Stimulated activated CD8-positive, alpha-beta memory T cell treated with anti-CD3 and anti-CD28 coated beads, Interleukin-2, amount 100 ng/mL, for 48 hours (primary cell): Measurements from ENCODE around the gene KCNJ15.

Experiments used
- DNase-seq, 2 donors: peaks; one replicate each; pipeline ENCODE4 v3.0.0-alpha.2; 2020; ENCODE audit warnings: low read depth in 2 of 2

KCNJ15 gene

GRCh38 chr21:38325731-38326420 lies 69.1 kb downstream of the KCNJ15 start:
- no peak for DNase-seq

- DNase-seq: no peak
These were observed 69.6 kb downstream of the KCNJ15 start for GRCh38 chr21:38326429-38326828.

- no peak for DNase-seq
These were observed 70.1 kb downstream of the KCNJ15 start for GRCh38 chr21:38326899-38327298.

- DNase-seq: no peak
These were observed 71.2 kb downstream of the KCNJ15 start for GRCh38 chr21:38327984-38328383.

- no peak for DNase-seq
These were observed 72.4 kb downstream of the KCNJ15 start for GRCh38 chr21:38329162-38329561.

- no peak for DNase-seq
These were observed 73.9 kb downstream of the KCNJ15 start for GRCh38 chr21:38330666-38331065.

GRCh38 chr21:38333301-38334272 lies 76.8 kb downstream of the KCNJ15 start:
- no peak for DNase-seq

GRCh38 chr21:38334866-38335265 lies 78.1 kb downstream of the KCNJ15 start:
- no peak for DNase-seq

GRCh38 chr21:38337793-38338192 lies 81.0 kb downstream of the KCNJ15 start:
- DNase-seq: no peak

- no peak for DNase-seq
These were observed 83.3 kb downstream of the KCNJ15 start for GRCh38 chr21:38340131-38340530.

- no peak for DNase-seq
These were observed 84.8 kb downstream of the KCNJ15 start for GRCh38 chr21:38341546-38342012.

GRCh38 chr21:38342739-38343138 lies 85.9 kb downstream of the KCNJ15 start:
- DNase-seq: no peak

- DNase-seq: no peak
These were observed 86.9 kb downstream of the KCNJ15 start for GRCh38 chr21:38343691-38344090.

- DNase-seq: no peak
These were observed 89.5 kb downstream of the KCNJ15 start for GRCh38 chr21:38346286-38346685.

- no peak for DNase-seq
These were observed 92.4 kb downstream of the KCNJ15 start for GRCh38 chr21:38349111-38349746.

GRCh38 chr21:38349977-38350376 lies 93.2 kb downstream of the KCNJ15 start:
- DNase-seq: no peak

GRCh38 chr21:38350684-38351083 lies 93.9 kb downstream of the KCNJ15 start:
- DNase-seq: no peak

GRCh38 chr21:38351176-38351959 lies 94.6 kb downstream of the KCNJ15 start:
- no peak for DNase-seq

- no peak for DNase-seq
These were observed 95.2 kb downstream of the KCNJ15 start for GRCh38 chr21:38351961-38352521.

GRCh38 chr21:38352536-38353219 lies 95.9 kb downstream of the KCNJ15 start:
- peak; percentile 16 to 19 for DNase-seq

GRCh38 chr21:38354231-38354630 lies 97.4 kb downstream of the KCNJ15 start:
- no peak for DNase-seq
